GM19025 (cell line): ENCODE measurements around the gene SPATS2.
"Not testable (repeated sequence)": the region's sequence is repeated elsewhere in the genome, so short reads cannot be mapped to it uniquely, and the experiment has no call there.

Source experiments
- ATAC-seq: cut with Tn5 transposase; IDR thresholded peaks from one replicate; pipeline ENCODE4 v1.9.1; 2021; ENCODE audit warnings: mild to moderate bottlenecking, low read depth, moderate library complexity; ENCODE audit not compliant: unreplicated experiment

Gene SPATS2

GRCh38 chr12:49507139-49507538, 139.9 kb downstream of the SPATS2 start:
- ATAC-seq = no peak

GRCh38 chr12:49509681-49510080, 142.4 kb downstream of the SPATS2 start:
- ATAC-seq = not testable (repeated sequence)

GRCh38 chr12:49511410-49511809, 144.1 kb downstream of the SPATS2 start:
- no peak for ATAC-seq

- ATAC-seq = no peak
Measured at GRCh38 chr12:49512546-49512945, 145.3 kb downstream of the SPATS2 start.

DNA sequence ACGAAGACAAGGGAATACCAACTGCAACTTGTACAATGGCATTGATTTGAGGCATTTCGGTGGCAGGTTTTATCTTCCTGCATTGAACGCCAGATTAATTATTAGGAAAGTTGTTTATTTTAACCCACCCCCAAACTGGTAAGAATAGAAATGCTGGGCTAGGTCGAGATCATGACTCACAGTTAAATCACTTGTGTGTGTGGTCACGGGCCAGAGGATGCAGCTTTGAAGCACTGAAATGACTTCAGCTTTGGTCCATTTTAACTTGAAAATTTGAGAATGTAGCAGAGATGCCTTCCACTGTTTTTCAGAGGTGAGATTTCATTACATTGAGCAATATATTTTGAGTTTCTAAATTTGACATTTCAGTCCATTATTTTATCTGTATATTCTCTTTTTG, 148.0 kb downstream of the SPATS2 start:
- no peak for ATAC-seq

DNA sequence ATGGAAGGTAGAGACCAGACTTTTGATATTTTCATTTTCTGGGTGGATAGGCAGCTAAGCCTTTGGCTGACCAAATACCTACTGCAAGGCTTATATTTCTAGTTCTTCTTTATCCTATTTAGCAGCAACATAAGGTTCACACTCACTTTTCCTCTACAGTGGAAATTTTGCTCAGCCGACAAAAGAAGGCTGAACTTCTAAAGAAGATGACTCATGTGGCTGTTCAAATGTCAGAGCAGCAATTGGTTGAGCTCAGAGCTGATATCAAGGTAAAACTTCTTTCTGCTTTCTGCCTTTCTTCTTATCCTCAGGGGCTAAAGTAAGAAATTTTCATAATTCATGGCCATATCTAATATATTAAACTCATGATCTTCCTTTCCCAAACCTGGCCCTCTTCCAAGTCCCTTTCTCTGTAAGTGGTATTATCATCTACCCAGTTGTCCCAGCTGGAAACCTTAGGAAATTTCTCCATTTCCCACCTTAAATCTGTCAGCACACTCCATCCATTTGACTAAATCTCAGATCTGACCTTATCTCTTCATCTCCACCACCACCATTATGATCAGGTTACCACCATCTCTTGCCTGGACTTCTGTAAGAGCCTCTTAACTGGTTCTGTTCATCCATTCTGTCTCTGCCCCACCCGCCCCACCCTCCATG, 151.8 kb downstream of the SPATS2 start:
- ATAC-seq = no peak

- no peak for ATAC-seq
Measured at GRCh38 chr12:49519574-49519936, 152.3 kb downstream of the SPATS2 start.

DNA sequence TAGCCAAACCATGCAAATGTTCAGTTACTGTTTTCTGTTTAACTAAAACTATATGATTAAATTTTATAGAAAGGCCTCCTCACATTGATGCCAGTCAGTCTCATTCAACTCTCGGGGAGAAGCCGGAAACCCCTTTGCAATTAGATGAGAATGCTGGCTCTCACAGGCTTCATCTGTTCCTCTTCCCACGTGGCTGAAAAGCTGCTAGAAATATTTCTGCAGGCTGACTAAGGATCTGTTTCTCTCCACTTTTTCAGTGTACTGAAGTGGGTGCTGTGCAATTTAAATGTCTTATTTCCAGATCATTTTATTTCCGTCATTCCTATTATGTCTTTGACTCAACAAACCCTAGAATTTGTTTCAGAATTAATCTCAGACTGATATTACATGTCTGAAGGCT, 154.1 kb downstream of the SPATS2 start:
- no peak for ATAC-seq

- no peak for ATAC-seq
Measured at GRCh38 chr12:49524660-49525324, 157.5 kb downstream of the SPATS2 start.

- ATAC-seq = no peak
Measured at GRCh38 chr12:49525942-49526341, 158.7 kb downstream of the SPATS2 start.

DNA sequence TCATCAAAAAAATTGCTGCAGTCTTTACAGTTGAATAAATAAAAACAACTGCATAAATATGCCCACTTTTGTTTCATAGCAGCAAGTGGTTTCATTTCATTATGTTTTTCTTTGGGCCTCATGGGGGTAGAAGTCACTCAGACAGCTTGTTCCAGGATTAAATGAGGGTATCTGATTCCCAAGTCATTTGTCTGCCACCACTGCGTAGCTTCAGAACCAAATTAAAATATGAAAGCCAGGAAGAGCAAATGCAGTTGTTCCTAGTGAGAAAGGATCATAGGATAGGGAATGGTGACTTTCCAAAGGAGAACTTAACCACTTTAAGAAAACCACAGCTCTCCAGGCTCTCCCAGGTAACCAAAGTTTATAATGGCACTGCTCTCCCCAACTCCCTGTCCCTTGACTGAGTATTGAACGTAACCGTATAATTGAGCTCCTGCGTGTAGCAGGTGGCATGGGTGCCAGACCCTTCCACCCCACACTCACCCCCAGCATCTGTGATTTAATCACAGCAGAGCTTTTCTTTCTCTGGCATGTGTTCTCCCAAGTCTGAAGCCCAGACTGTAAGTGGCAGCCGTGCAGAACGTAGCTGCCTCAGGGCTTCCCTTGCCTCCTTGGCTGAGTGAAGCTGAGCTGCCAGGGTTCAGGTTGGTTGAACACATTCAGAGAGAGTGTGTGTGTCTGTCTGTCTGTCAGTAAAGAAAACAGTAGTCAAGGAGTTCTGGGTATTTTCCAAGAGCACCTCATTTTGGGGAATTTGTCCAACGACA, 160.3 kb downstream of the SPATS2 start:
- ATAC-seq = no peak

- no peak for ATAC-seq
Measured at GRCh38 chr12:49529414-49529813, 162.2 kb downstream of the SPATS2 start.

GRCh38 chr12:49531745-49532144, 164.5 kb downstream of the SPATS2 start:
- no peak for ATAC-seq

- ATAC-seq = no peak
Measured at GRCh38 chr12:49533331-49533730, 166.1 kb downstream of the SPATS2 start.

DNA sequence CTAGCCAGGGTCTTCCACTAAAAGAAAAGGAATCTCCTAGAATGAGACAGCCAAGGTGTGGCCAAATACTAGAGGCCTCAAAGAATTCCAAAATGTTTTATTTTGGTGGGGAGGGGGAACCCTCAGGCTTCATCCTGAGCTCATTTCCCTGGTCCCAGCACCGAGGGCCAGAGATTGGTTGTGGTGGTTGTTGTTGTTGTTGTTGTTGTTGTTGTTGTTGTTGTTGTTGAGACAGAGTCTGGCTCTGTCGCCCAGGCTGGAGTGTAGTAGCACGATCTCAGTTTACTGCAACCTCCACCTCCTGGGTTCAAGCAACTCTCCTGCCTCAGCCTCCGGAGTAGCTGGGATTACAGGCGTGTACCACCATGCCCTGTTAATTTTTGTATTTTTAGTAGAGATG, 166.9 kb downstream of the SPATS2 start:
- ATAC-seq = not testable (repeated sequence)

DNA sequence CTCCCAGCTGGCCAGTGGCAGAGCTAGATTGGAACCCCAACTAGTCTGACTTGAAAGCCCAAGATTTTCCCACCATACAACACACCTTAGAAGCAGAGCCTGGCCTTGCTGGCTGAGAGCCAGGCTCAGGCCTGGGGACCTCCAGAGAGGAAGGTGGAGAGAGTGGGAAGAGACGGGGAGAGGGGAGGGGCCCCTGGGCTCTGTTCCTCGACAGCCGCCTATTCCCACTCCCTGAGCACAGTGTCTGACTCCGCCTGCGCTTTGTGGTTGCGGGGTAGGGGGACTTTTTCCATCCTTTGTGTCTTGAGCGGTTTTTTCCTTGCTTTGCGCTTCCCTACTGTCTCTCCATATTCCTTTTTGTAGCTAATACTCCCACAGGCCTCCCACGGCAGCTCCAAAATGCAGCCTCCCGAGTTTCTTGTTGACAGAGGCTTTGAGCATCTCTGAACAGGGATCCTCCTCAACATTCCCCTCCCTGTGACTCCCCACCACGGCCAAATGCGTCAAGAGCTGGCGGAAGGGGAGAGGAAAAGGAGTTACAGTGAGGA, 167.5 kb downstream of the SPATS2 start:
- no peak for ATAC-seq

DNA sequence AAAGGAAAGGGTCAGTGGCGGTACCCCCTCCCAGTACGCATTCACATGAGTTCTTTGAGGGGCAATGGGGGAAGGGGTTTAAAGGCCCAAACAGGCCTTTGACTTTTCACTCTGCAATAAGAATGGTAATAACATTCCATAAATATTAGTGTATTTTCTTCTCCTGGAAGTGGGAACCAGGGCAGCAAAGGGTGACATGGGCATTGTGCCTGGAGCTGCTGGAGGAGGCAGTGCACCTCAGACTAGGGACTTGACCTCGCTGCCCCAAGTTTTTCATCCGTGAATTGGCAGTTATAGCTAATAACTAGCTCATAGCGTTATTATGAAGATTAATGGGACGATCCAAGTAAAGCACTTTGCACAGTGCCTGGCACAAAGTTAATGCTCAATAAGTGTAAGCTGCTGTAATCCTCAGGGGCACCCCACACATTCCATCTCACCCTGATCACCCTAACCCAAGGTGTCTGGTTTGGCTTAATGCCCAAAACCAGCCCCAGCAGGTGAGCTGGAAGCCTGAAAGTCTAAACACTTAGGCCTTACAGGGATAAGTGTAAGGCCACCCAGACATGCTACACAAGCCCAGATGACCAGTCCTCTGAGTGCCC, 168.8 kb downstream of the SPATS2 start:
- ATAC-seq = no peak

DNA sequence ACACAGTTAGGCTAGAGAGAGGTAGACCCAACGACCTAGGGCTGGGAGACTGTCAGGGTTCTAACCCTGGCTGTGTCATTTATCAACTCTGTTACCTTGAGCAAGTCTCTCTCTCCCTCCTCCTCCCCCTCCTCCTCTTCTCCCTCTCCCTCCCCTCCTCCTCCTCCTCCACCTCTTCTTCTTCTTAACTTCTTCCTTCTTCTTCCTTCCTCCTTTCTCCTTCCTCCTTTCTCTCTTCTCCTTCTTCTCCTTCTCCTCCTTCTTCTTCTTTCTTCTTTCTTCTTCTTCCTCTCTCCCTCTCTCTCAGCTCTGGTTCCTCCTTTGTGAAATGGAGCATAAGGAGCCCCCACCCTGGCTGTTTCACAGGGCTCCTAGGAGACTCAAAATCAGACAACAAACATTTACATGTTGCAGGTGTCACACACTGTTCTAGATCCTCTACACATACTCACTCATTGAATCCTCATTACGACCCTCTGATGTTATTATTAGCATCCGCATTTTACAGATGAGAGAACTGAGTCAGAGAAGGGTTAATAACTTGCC, 169.3 kb downstream of the SPATS2 start:
- ATAC-seq = no peak

DNA sequence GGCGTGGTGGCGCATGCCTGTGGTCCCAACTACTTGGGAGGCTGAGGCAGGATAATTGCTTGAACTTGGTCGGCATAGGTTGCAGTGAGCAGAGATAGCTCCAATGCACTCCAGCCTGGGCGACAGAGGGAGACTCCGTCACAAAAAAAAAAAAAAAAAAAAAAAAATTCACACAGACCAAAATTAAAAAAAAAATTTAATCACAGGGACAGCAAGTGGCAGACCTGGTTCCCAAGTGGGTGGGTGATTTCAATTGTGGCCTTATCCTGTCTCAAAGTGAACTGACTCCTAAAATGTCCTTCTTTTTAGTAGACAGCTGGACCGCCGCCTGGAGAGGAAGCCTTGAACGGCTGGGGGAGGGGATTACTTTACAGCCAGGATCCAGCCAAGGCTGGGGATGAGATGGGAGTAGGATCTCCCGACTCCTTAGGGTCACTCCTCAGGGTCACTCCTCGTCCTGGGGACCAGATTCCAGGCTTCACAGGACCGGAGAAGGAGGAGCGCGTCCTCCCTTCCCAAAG, 170.0 kb downstream of the SPATS2 start:
- no peak for ATAC-seq

DNA sequence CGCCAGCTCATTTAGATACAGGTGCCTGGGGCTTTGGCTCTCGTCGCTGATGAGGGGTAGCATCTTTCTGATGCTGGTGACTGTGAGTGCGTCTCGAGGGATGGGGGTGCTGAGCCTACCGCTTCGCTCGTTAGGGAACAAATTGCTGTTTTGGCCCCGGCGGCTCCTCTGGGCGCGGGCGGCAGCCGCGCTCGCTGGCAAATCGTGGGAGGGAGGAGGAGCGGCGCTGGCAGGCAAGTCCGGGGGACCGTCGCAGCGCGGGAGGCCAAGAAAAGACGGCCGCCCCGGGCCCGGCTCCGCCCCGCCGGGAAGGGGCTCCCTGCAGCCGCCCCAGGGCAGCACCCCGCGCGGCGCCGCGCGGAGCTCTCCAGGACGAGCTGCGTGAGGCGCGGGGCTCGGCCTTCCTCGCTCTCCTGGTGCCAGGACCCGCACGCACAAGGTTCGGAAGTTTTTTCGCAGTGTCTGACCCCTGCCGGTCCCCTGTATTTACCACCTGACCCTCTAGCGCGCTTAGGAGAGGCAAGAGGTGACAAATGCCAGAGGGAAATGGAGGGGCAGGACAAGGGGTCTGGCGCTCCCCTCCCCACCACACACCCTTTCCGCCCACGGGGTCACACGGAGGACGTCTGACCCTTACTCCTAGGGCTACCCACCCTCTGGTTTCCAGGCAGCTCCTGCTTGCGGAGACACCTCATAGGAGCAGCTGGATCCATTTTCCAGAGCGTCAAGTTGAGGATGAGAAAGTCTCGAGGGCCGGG, 170.7 kb downstream of the SPATS2 start:
- ATAC-seq = no peak
